Transverse colon (tissue), 4 donors: ENCODE results near the gene ANKFN1. TPM values are rescaled to one million over a fixed set of nuclear protein-coding genes. Genes with fewer than 3 reads are reported as not detected.

Experiments
- DNase-seq: peaks from one replicate; pipeline ENCODE4 v3.0.0-alpha.2; 2019
- H3K27ac ChIP-seq, 4 donors: fragments of 200-600 bp; sonication (generic); 2 replicates each; pipeline ENCODE4 v1.5.1; 2016 to 2018; ENCODE audit warnings: inconsistent platforms in 4 of 4
- H3K27me3 ChIP-seq: fragments of 200-600 bp; sonication (generic); 2 replicates; pipeline ENCODE4 v1.5.1; 2017; ENCODE audit warnings: inconsistent platforms
- H3K36me3 ChIP-seq, 4 donors: fragments of 200-600 bp; sonication (generic); 2 replicates each; pipeline ENCODE4 v1.5.1; 2017 to 2019; ENCODE audit warnings: inconsistent platforms in 4 of 4
- H3K4me1 ChIP-seq, 4 donors: fragments of 200-600 bp; sonication (generic); 2 replicates each; pipeline ENCODE4 v1.5.1; 2017 to 2020; ENCODE audit warnings: inconsistent platforms in 4 of 4
- H3K4me3 ChIP-seq, 4 donors: fragments of 200-600 bp; sonication (generic); 1 replicate in 1 of 4; 2 replicates in 3 of 4; pipeline versions ENCODE4 v1.5.1 to v1.6.1; 2017 to 2019; ENCODE audit warnings: inconsistent platforms in 4 of 4
- H3K9me3 ChIP-seq, 2 donors: fragments of 200-600 bp; sonication (generic); 2 replicates each; pipeline ENCODE4 v1.5.1; 2017 to 2019; ENCODE audit warnings: inconsistent platforms in 2 of 2
- CTCF ChIP-seq, 5 experiments: fragments of 200-600 bp in 3 of 5; fragments of 450-650 bp in 2 of 5; sonication (generic) in 3 of 5; IDR thresholded peaks; 1 replicate in 2 of 5; 2 replicates in 3 of 5; pipeline ENCODE4 v1.5.1; 2016 to 2017; ENCODE audit warnings: antibody characterized with exemption in 5 of 5, inconsistent platforms in 3 of 5, mild to moderate bottlenecking in 2 of 5, moderate library complexity in 1 of 5
- EP300 ChIP-seq: sonication (generic); formaldehyde crosslinking; IDR thresholded peaks from one replicate; pipeline ENCODE4 v1.6.1; 2017; ENCODE audit warnings: antibody characterized with exemption, low read depth
- POLR2A ChIP-seq: fragments of 450-650 bp; IDR thresholded peaks from one replicate; pipeline ENCODE4 v1.6.1; 2016; ENCODE audit warnings: antibody characterized with exemption, mild to moderate bottlenecking, moderate library complexity
- POLR2AphosphoS5 ChIP-seq, 3 donors: sonication (generic); formaldehyde crosslinking; IDR thresholded peaks; one replicate each; pipeline ENCODE4 v1.6.1; 2016; ENCODE audit warnings: antibody characterized with exemption in 3 of 3
- WGBS, 2 donors: methylation state at CpG; one replicate each; pipeline ENCODE4 v1.1.5; 2018; ENCODE audit warnings: low coverage in 1 of 2; 5-methylcytosine and 5-hydroxymethylcytosine counted together
- in situ Hi-C, 4 donors: fragments of 200-750 bp; cut with MboI; loops; one replicate each; pipeline versions ENCODE4 v1.15.0 to v1.15.1; 2017; ENCODE audit warnings: low sequenced_read_pairs in 3 of 4, low pct_ligation_motif_present in 1 of 4, low pct_unique_long_range_greater_than_20kb in 1 of 4
- intact Hi-C: fragments of 100-400 bp; cut with DNase I; formaldehyde crosslinking; loops from one replicate; pipeline ENCODE4 v1.15.1; 2023; ENCODE audit warnings: low total_unique reads
- total RNA-seq, 4 donors: library from RNA; depleted of rRNA; stranded (reverse); fragments of >200 nt; gene quantifications; one replicate each; pipeline ENCODE4 v1.1.0, GENCODE V29; 2016

The ANKFN1 gene
- total RNA-seq, 4 donors from 2014 or later = 1.2 TPM; not detected in 3

GRCh38 chr17:56505154-56505756, 352.0 kb downstream of the ANKFN1 start:
- WGBS, 2 donors = 58 to 87% methylated on average over 2 of the region's 2 CpGs
- H3K9me3 ChIP-seq = no peaks in the 10 kb centered on the region
- DNase-seq = no peak
- no peak overlapping the region for H3K27ac ChIP-seq
- no peaks in the 10 kb centered on the region for H3K4me1 ChIP-seq
- in situ Hi-C loops (no loop called here), intact Hi-C loops (no loop called here)
- H3K4me3 ChIP-seq = no peak overlapping the region
- H3K27me3 ChIP-seq = no peaks in the 10 kb centered on the region
- no peak for TF ChIP-seq EP300
- no peak for TF ChIP-seq CTCF (IDR thresholded peaks at IDR 0.05)
- no peak for TF ChIP-seq POLR2A
- no peak for TF ChIP-seq POLR2AphosphoS5 (IDR thresholded peaks at IDR 0.05)
- no peaks in the 10 kb centered on the region for H3K36me3 ChIP-seq

GRCh38 chr17:56506349-56506748, 353.1 kb downstream of the ANKFN1 start:
- in situ Hi-C loops = no loop called here
- Histone ChIP-seq H3K27ac (no peak overlapping the region), H3K36me3 (no peaks in the 10 kb centered on the region), H3K4me3 (no peak overlapping the region), H3K9me3 (no peaks in the 10 kb centered on the region), H3K4me1 (no peaks in the 10 kb centered on the region), H3K27me3 (no peaks in the 10 kb centered on the region)
- DNase-seq = no peak
- intact Hi-C loops = no loop called here
- TF ChIP-seq POLR2A (no peak), POLR2AphosphoS5 (IDR thresholded peaks at IDR 0.05) (no peak), EP300 (no peak), CTCF (IDR thresholded peaks at IDR 0.05) (no peak)

- WGBS, 2 donors = 96% methylated on average over 43 of the region's 46 CpGs; no CpG with 5 or more reads in 1 of the 2 donors
- no peak overlapping the region for H3K27ac ChIP-seq
- no peaks in the 10 kb centered on the region for H3K9me3 ChIP-seq
- no peaks in the 10 kb centered on the region for H3K27me3 ChIP-seq
- intact Hi-C loops (no loop called here), in situ Hi-C loops (no loop called here)
- TF ChIP-seq POLR2AphosphoS5 (IDR thresholded peaks at IDR 0.05) = no peak
- no peak for TF ChIP-seq POLR2A
- no peak for TF ChIP-seq EP300
- no peak for TF ChIP-seq CTCF (IDR thresholded peaks at IDR 0.05)
- no peaks in the 10 kb centered on the region for H3K36me3 ChIP-seq
- no peaks in the 10 kb centered on the region for H3K4me1 ChIP-seq
- no peak overlapping the region for H3K4me3 ChIP-seq
- DNase-seq = no peak
These were observed 357.5 kb downstream of the ANKFN1 start for GRCh38 chr17:56510554-56511342.

- intact Hi-C loops = no loop called here
- H3K27me3 ChIP-seq = no peaks in the 10 kb centered on the region
- no peak overlapping the region for H3K27ac ChIP-seq
- H3K4me1 ChIP-seq = no peaks in the 10 kb centered on the region
- no peaks in the 10 kb centered on the region for H3K9me3 ChIP-seq
- TF ChIP-seq POLR2A = no peak
- no peak for TF ChIP-seq POLR2AphosphoS5 (IDR thresholded peaks at IDR 0.05)
- TF ChIP-seq CTCF (IDR thresholded peaks at IDR 0.05) = no peak
- TF ChIP-seq EP300 = no peak
- WGBS, 2 donors = 77 to 87% methylated on average over 2 of the region's 2 CpGs
- no peaks in the 10 kb centered on the region for H3K36me3 ChIP-seq
- H3K4me3 ChIP-seq = no peak overlapping the region
- DNase-seq = no peak
- in situ Hi-C loops = no loop called here
These were observed 361.0 kb downstream of the ANKFN1 start for GRCh38 chr17:56514264-56514663.
